Hematopoietic multipotent progenitor cell (in vitro differentiated cells): ENCODE data around the gene DNAL1. TPM values are rescaled to one million over a fixed set of nuclear protein-coding genes. Genes with fewer than 3 reads are reported as not detected.
"Not testable (repeated sequence)": the region's sequence is repeated elsewhere in the genome, so short reads cannot be mapped to it uniquely, and the experiment has no call there.

Experiments used
- DNase-seq, 3 donors: peaks; one replicate each; pipeline ENCODE4 v3.0.0-alpha.2; 2011 to 2015; ENCODE audit warnings: low read depth in 2 of 3, low spot score in 2 of 3
- total RNA-seq: library from RNA; depleted of rRNA; stranded (reverse); fragments of >200 nt; gene quantifications from one replicate; pipeline ENCODE4 v1.2.3, GENCODE V29; 2012

Gene DNAL1, protein sequence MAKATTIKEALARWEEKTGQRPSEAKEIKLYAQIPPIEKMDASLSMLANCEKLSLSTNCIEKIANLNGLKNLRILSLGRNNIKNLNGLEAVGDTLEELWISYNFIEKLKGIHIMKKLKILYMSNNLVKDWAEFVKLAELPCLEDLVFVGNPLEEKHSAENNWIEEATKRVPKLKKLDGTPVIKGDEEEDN
- total RNA-seq = 2.4 TPM

DNA sequence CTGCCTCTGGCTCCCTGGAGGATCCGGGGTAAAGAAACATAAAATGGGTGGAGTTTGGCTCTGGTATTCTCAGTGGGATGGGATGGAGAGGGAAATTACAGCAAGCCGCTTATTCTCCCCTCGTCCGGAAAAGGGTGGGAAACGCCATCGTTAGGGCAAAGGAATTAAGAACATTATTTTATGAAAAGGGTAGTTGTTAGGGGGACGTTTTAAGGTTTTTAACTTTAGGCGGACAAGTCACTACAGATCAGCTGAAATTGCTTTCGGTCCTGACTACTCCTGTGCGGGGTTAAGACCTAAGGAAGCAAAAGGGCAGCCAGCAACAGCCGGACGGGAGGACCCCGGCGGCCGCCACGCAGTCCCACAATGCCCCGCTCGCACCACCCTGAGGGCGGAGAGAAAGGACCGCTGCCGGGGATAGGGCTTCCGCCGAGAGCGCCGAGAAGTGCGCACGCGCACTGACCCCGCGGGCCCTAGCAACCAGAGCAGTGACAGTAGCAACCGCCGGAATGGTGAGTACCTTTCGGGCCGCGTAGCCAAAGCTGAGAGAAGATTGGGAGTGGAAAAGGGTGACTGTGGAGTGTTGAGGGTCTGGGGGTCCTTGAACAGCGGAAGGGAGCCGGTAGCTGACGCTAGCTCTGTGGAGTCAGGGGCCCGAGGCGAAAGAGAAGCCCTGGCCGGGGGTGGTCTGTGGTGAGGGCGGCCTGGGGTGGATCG lies at the start of gene DNAL1:
Gene DNAL1 (plus strand): TSS at position 456 of the 717 bp plus-strand sequence. CDS start 54 bp downstream, at position 510.
- DNase-seq = peak; percentile 83 to 93 (median 90)

DNA sequence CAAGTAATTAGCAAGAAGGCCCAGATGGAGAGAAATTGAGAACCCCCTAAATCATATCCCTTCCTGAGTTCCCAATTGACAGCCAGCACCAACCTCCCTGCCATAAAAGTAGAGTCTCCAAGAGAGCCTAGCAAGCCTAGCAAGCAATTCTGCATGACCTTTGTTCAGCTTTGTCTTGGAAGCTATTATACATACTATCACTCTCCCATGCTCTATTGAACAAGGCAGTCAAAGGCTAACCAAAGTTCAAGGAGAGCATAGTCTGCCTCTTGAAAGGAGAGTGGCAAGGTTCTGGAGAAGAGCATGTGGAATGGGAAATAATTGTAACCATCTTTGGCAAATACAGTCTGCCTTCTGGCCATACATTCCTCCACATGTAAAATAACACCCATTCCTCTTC lies 45.3 kb upstream of the DNAL1 start:
- DNase-seq = no peak

- no peak for DNase-seq
Observed at GRCh38 chr14:73602994-73603393, 41.8 kb upstream of the DNAL1 start.

DNA sequence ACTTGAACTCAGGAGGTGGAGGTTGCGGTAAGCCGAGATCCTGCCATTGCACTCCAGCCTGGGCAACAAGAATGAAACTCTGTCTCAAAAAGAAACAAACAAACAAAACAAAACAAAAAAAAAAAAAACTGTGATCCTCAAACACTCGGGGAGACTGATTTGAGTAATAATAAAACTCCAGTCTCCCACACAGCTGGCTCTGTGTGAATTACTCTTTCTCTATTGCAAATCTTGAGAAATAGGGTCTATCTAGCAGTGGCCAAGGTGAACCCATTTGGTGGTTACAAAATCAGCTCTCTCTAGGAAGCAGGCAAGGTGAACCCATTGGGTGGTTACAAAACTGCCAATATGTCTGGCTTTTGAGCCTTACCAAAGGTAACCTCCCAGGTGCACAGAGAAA lies 38.5 kb upstream of the DNAL1 start:
- no peak for DNase-seq

DNA sequence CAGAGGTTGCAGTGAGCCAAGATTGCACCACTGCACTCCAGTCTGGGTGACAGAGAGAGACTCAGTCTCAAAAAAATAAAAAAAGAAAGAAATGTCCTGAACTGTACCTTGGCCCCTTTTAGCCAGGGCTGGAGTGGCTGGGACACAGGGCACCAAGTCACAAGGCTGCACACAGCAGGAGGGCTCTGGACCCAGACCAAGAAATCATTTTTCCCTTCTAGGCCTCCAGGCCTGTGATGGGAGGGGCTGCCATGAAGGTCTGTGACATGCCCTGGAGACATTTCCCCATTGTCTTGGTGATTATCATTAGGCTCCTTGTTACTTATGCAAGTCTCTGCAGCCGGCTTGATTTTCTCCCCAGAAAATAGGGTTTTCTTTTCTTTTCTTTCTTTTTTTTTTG lies 37.5 kb upstream of the DNAL1 start:
- no peak for DNase-seq

DNA sequence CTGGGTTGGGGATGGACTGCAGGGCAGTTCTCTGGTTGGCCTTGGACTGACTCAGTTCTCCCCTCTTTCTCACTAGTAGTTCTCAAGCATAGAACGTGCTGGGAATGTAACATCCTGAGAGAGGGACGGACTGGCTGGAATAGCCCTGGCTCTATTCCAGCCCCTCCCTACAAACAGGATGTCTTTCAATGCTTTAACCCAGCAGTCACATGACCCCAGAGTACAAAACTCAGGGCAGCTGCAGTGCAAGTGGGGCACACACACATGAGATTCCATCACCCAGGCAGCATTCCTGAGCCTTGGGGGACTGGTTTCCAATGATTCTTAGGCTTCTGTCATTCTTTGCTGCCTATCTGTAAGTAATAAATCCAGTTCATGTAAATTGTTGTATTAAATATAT lies 34.1 kb upstream of the DNAL1 start:
- DNase-seq = no peak

GRCh38 chr14:73612339-73613045 lies 32.3 kb upstream of the DNAL1 start, which contains the start of gene ACOT6:
Gene ACOT6 (plus strand): TSS chr14:73612517. CDS start chr14:73612572, 55 bp downstream.
- DNase-seq = peak; percentile 48 to 70 (median 70)

GRCh38 chr14:73613046-73613383 lies 31.8 kb upstream of the DNAL1 start:
- no peak for DNase-seq

DNA sequence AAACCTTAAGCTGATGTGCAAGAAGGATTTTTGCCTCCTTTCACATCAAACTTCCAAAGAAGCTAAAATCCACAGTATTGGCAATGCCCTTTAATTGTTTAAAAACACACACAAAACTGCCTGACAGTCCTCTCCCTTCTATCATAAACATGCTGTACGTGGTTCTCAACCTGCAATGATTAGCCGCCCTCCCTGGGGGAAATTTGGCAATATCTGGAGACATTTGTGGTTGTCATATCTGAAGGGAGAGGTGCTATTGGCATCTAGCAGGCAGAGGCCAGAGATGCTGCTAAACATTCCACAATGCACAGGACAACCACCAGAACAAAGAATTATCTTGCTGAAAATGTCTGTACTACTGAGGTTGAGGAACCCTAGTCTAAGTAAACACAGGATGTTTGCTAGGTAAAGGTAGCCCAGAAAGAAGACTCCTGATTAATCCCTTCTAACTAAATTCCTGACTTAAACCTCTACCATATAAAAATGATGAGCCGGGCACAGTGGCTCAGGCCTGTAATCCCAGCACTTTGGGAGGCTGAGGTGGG lies 31.3 kb upstream of the DNAL1 start:
- DNase-seq = no peak

DNA sequence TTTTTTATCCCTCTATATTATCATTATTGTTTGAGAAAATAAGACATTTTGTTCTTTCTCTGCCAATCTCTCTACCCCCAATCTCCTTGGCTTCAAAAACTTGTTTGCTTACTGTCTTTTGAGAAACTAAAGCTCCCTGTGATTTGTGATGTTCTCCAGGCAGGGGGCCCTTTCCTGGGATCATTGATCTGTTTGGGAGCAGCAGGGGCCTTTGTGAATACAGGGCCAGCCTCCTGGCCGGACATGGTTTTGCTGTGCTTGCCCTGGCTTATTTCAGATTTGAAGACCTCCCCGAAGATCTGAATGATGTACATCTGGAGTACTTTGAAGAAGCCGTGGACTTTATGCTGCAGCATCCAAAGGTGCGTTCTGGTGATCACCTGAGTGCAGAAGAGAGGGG lies 28.0 kb upstream of the DNAL1 start:
- no peak for DNase-seq

GRCh38 chr14:73619524-73619923 lies 25.3 kb upstream of the DNAL1 start:
- DNase-seq = no peak

DNA sequence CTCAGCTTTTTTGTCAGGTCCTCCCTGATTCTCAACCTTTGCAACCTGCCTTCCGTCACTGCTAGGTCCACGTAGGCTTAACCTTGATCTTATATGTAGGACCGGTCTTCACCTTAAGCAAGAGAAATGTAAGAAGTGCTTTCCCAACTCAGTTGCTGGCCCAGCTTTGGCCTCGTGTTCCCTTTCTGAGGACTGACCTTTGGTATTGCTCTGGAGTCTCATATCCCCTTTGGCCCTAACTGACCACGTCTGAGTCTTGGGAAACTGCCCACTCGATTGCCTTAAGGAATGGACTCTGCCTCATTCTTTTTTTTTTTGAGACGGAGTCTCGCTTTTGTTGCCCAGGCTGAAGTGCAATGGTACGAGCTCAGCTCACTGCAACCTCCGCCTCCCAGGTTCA lies 24.5 kb upstream of the DNAL1 start:
- no peak for DNase-seq

DNA sequence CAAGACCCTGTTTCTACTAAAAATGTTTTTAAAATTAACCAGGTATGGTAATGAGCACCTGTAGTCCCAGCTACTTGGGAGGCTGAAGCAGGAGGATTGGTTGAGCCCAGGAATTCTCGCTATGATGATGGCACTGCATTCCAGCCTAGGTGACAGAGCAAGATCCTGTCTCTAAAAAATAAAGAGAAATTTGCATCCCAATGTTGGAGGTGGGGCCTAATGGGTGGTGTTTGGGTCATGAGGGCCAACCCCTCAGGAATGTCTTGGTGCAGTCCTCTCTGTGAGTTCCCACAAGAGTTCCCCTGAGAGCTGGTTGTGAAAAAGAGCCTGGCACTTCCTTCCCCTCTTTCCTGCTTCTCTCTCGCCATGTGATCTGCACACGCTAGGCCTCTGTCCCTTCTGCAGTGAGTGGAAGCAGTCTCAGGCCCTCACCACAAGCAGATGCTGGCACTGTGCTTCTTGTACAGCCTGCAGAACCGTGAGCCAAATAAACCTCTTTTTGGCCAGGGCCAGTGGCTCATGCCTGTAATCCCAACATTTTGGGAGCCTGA lies 21.2 kb upstream of the DNAL1 start:
- no peak for DNase-seq

GRCh38 chr14:73625706-73626105 lies 19.1 kb upstream of the DNAL1 start:
- no peak for DNase-seq

- DNase-seq = no peak
Observed at GRCh38 chr14:73627151-73627558, 17.6 kb upstream of the DNAL1 start.

DNA sequence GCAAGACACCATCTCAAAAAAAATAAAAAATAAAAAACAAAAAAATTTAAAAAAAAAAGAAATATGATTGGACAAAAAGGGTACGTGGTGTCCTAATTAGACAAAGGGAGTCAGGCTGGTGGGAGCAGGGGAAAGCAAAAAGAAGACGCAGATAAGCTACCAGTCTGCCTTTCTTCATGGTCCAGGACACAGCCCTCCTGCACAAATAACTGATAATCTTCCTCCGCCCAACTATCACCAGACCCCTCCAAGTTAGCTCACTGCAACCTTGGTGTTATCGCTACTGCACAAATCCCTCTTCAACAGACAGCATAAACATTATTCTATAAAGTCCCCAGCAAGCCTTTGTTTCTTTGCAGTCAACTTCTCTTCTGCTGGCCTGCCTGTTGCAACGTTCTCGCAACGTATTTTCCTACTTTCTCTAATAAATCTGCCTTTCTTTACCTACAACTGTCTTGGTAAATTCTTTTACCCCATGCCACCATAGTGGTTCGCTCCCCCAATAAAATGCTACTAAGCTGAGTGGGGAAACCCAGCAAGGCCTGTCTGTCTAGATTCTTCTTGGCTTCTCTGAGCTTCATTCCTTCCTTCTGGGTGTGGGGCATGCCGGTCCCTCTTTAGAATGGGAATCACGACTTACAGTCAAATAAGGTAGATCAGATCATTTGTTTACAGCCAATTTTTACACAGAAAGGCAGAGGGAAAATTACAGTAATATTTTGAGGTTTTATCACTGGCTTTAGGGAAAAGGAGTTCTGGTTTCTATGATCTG lies 14.6 kb upstream of the DNAL1 start:
- DNase-seq = no peak

- peak; percentile 40 to 84 (median 70) for DNase-seq
Observed at GRCh38 chr14:73633116-73634010, 11.4 kb upstream of the DNAL1 start.

- DNase-seq = peak in 2 of 3 donors; percentile 13 to 19
Observed at GRCh38 chr14:73634011-73634833, 10.6 kb upstream of the DNAL1 start.

GRCh38 chr14:73636355-73636754 lies 8.4 kb upstream of the DNAL1 start:
- DNase-seq = not testable (repeated sequence)
